ENCODE data around the gene NUCB1. TPM values are rescaled to one million over a fixed set of nuclear protein-coding genes. Genes with fewer than 3 reads are reported as not detected.

NUCB1 gene
- total and polyA plus RNA-seq, 9 of the 15 experiments (the other 6 are each of a cell fraction or from before 2014, with no cell fraction given) = 3.1 to 153 (median 71.7) TPM

GRCh38 chr19:48858984-48859710 lies 41.0 kb upstream of the NUCB1 start (continued):
- TF ChIP-seq HSF4 (CRISPR knock-in tag; IDR thresholded peaks at IDR 0.05; ENCODE audit: borderline replicate concordance) (no peak), MAZ (CRISPR knock-in tag; conservative IDR thresholded peaks at IDR 0.05 in 1 of 2, IDR thresholded peaks at IDR 0.05 in 1 of 2) (peak in 1 of 2 experiments; percentile 25; a peak in 2 of 4 replicates), SAP30 (IDR thresholded peaks at IDR 0.05; ENCODE audit: borderline replicate concordance, insufficient read depth, low read depth, low read length, poor library complexity, severe bottlenecking) (peak; percentile 37), THAP12 (CRISPR knock-in tag; IDR thresholded peaks at IDR 0.05) (0 out of 2 replicates have a peak, but pooled peaks have one; percentile 41), THRB (CRISPR knock-in tag; conservative IDR thresholded peaks at IDR 0.05) (no peak), RCOR1 (IDR thresholded peaks at IDR 0.05; ENCODE audit: borderline replicate concordance in 1 of 2, low read depth in 2 of 2, low read length in 2 of 2) (no peak), ATF1 (CRISPR knock-in tag; IDR thresholded peaks at IDR 0.05) (no peak), ATF1 (tag; IDR thresholded peaks at IDR 0.05) (no peak), CREB1 (IDR thresholded peaks at IDR 0.05) (no peak), CREB1 (CRISPR knock-in tag; IDR thresholded peaks at IDR 0.05) (no peak), FOXM1 (IDR thresholded peaks at IDR 0.05; ENCODE audit: low read depth) (no peak), FOXM1 (CRISPR knock-in tag; IDR thresholded peaks at IDR 0.05; ENCODE audit: low read depth) (no peak; the same call in 1 of the 2 replicates), NONO (IDR thresholded peaks at IDR 0.05; ENCODE audit: low read depth in 2 of 2, low read length in 1 of 2) (no peak), SNRNP70 (optimal IDR thresholded peaks at IDR 0.05; ENCODE audit: low read depth, low read length) (no peak), ZNF316 (IDR thresholded peaks at IDR 0.05) (no peak), NCOR1 (IDR thresholded peaks at IDR 0.05) (no peak), ZNF444 (CRISPR knock-in tag; IDR thresholded peaks at IDR 0.05) (no peak), SNIP1 (IDR thresholded peaks at IDR 0.05; ENCODE audit: low read depth) (no peak), SIN3A (IDR thresholded peaks at IDR 0.05; ENCODE audit: borderline replicate concordance in 2 of 2, control insufficient read depth in 1 of 2, low read depth in 2 of 2, low read length in 2 of 2) (no peak), PML (IDR thresholded peaks at IDR 0.05; ENCODE audit: low read length) (peak; percentile 29; the same call in 1 of the 2 replicates), ETV5 (CRISPR knock-in tag; IDR thresholded peaks at IDR 0.05; ENCODE audit: low read depth) (peak; percentile 68; the same call in 1 of the 2 replicates)
- TF ChIP-seq, protein P1, sequence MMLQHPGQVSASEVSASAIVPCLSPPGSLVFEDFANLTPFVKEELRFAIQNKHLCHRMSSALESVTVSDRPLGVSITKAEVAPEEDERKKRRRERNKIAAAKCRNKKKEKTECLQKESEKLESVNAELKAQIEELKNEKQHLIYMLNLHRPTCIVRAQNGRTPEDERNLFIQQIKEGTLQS (IDR thresholded peaks at IDR 0.05) = no peak
- TF ChIP-seq, protein P1 (CRISPR knock-in tag; conservative IDR thresholded peaks at IDR 0.05) = no peak
- TF ChIP-seq, protein P2, sequence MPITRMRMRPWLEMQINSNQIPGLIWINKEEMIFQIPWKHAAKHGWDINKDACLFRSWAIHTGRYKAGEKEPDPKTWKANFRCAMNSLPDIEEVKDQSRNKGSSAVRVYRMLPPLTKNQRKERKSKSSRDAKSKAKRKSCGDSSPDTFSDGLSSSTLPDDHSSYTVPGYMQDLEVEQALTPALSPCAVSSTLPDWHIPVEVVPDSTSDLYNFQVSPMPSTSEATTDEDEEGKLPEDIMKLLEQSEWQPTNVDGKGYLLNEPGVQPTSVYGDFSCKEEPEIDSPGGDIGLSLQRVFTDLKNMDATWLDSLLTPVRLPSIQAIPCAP (CRISPR knock-in tag; IDR thresholded peaks at IDR 0.05; ENCODE audit: borderline replicate concordance) = no peak
